GM12864 (cell line): Measurements from ENCODE around the gene IGFLR1.

Source experiments
- DNase-seq: peaks from one replicate; pipeline ENCODE4 v3.0.0-alpha.2; 2011; ENCODE audit warnings: low read depth
- H3K4me3 ChIP-seq: 2 replicates; pipeline ENCODE4 v1.5.1; 2011; ENCODE audit warnings: mild to moderate bottlenecking, low read depth, low read length, control low read depth
- TF ChIP-seq, protein P1 (sequence below): IDR thresholded peaks from 2 replicates; pipeline ENCODE4 v1.5.1; 2011; ENCODE audit warnings: low read depth, mild to moderate bottlenecking, moderate library complexity, low read length, control low read depth, inconsistent platforms; ENCODE audit errors: missing control alignments

IGFLR1 gene

DNA sequence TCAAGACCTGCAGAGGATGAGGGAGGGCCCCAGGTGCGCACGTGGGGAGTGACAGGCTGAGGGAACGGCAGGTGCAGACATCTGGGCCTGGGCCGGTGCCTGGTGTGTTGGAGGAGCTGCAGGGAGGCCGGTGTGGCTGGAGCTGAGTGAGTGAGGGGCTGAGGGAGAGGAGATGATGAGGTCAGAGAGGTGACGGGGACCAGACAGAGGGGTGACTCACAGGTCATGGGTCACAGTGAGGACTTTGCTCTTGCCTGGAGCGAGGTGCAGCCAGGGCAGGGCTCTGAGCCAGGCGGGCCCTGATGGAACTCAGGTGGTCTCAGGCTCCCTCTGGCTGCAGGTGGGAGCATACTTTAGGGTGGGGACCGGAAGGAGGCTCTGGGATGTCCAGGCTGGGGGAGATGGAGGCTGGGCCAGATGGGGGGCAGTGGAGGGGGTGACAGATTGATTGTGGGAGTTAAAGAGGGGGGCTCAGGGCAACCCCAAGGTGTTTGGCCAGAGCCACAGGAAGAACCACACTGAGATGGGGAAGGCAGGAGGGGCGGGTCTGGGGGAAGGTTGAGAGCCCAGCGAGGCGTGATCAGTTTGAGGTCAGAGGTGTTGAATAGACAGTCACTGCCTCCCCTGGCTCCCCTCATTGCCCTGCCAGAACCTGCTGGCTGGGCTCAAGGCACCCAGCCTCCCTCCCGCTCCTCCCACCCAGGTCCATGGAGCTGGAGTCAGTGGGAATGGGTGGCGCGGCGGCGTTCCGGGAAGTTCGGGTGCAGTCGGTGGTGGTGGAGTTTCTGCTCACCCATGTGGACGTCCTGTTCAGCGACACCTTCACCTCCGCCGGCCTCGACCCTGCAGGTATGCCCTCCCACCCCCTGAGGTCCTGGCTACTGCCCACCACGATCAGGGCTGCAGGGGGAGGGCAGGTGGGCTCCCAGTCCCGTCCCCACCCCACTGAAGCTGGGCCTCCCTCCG is 41.5 kb upstream of the IGFLR1 start:
- no peak overlapping the region for H3K4me3 ChIP-seq
- TF ChIP-seq, protein P1, sequence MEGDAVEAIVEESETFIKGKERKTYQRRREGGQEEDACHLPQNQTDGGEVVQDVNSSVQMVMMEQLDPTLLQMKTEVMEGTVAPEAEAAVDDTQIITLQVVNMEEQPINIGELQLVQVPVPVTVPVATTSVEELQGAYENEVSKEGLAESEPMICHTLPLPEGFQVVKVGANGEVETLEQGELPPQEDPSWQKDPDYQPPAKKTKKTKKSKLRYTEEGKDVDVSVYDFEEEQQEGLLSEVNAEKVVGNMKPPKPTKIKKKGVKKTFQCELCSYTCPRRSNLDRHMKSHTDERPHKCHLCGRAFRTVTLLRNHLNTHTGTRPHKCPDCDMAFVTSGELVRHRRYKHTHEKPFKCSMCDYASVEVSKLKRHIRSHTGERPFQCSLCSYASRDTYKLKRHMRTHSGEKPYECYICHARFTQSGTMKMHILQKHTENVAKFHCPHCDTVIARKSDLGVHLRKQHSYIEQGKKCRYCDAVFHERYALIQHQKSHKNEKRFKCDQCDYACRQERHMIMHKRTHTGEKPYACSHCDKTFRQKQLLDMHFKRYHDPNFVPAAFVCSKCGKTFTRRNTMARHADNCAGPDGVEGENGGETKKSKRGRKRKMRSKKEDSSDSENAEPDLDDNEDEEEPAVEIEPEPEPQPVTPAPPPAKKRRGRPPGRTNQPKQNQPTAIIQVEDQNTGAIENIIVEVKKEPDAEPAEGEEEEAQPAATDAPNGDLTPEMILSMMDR, result no peak
- DNase-seq, result no peak

DNA sequence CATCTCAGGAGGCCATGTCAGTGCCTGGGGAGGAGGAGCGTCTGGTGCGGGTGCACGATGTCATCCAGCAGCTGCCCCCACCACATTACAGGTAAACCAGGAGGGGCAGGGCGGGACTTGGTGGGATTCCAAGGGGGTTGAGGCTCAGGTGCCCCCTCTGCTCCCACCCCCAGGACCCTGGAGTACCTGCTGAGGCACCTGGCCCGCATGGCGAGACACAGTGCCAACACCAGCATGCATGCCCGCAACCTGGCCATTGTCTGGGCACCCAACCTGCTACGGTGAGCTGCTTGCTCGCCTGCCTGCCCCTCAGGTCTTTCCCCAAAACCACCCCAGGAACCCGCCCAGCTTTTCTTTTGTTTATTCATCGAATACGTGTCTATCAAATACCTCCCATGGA is 40.3 kb upstream of the IGFLR1 start:
- no peak for DNase-seq
- TF ChIP-seq, protein P1, result no peak

DNA sequence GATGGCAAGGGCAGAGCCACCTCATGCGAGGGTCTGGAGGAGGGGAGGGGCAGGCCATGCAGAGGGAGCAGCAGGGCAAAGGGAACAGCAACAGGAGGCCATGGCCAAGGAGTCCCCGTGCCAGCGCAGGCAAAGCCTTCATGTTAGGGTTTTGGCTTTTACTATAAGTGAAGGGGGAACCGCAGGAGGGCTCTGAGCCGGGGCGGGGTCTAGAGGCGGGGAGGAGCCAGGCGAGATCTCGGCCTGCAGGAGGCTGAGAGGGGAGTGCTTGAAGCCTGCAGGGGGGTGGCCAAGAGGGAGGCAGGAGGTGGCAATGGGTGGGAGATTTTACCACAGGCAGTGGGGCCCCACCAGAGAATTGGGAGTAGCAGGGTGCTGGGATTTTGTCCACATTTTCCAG is 39.4 kb upstream of the IGFLR1 start:
- no peak overlapping the region for H3K4me3 ChIP-seq
- TF ChIP-seq, protein P1, result no peak
- no peak for DNase-seq

More for the DNA sequence above, 40.3 kb upstream of the IGFLR1 start:
- H3K4me3 ChIP-seq, result no peak overlapping the region

DNA sequence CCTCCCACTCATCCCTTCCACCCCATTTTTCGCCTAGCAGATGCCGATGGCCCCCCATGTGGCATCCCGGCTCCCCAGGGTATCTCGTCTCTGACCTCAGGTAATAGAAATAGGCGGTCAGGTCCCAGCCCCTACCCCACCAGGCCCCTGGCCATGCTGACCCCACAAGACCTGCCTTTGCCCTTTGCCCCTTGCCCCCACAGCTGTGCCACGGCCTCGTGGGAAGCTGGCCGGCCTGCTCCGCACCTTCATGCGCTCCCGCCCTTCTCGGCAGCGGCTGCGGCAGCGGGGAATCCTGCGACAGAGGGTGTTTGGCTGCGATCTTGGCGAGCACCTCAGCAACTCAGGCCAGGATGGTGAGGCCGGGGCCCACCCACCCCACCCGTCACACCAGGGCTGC is 38.5 kb upstream of the IGFLR1 start:
- TF ChIP-seq, protein P1, result no peak
- no peak overlapping the region for H3K4me3 ChIP-seq
- no peak for DNase-seq

DNA sequence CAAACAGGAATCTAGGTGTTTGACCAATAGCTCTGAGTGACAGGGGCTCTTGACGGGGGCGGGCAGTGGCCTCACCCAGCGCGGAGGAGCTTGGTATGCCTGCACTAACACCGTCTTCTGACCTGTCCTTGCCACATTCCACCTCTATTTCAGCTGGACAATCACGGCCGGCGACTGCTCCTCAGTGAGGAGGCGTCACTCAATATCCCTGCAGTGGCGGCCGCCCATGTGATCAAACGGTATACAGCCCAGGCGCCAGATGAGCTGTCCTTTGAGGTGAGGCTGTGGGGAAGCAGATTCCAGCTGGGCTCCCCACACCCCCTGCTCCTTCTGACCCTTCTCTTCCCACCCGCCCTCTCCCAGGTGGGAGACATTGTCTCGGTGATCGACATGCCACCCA is 37.8 kb upstream of the IGFLR1 start:
- no peak overlapping the region for H3K4me3 ChIP-seq
- no peak for DNase-seq
- TF ChIP-seq, protein P1, result no peak

DNA sequence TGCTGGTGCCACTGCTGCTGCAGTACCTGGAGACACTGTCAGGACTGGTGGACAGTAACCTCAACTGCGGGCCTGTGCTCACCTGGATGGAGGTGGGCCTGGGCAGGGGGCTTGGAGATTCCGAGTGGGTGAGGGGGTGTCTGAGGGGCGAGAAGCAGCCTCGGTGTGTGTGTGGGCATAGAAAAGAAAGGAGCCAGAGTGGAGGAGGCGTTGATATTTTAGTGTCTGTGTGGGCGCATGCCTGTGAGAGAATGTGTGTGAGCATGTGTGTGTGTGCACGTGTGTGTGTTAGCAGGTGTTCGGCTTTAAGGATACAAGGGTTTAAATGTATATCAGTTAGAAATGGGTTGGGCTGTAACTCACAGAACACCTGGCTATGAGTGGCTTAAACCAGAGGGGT is 36.8 kb upstream of the IGFLR1 start:
- H3K4me3 ChIP-seq, result no peak overlapping the region
- no peak for DNase-seq
- TF ChIP-seq, protein P1, result no peak

DNA sequence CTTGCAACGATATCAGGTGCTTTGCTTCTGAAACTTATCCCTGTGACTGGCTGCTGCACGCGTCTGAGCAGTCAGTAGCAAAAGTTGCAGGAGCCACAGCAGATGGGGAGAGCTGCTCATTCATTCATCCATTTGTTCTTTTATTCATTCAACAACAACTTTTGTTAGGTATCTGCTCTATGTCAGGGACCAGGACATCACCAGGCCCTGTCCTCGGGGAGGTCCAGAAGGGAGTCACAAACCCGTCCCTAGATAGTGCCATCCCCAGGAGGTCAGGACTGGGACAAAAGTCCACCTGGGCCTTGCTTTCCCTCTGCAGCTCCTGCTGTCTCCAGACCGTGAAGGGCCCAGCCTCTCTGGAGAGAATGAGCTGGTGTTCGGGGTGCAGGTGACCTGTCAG is 35.7 kb upstream of the IGFLR1 start:
- DNase-seq, result no peak
- no peak overlapping the region for H3K4me3 ChIP-seq
- TF ChIP-seq, protein P1, result no peak
